ENCODE data around the gene ALDH8A1. TPM values are rescaled to one million over a fixed set of nuclear protein-coding genes. Genes with fewer than 3 reads are reported as not detected.
"Not testable (repeated sequence)": the region's sequence is repeated elsewhere in the genome, so short reads cannot be mapped to it uniquely, and the experiment has no call there.

Gene ALDH8A1
- total RNA-seq, 6 experiments from 2014 or later: not detected

- no peak for TF ChIP-seq CTCF (IDR thresholded peaks at IDR 0.05)
- Mint-ChIP-seq H3K4me1 (ENCODE audit: low read depth) (peaks cover 22% of the 10 kb centered on the region), H3K27me3 (ENCODE audit: insufficient read depth) (no peaks in the 10 kb centered on the region; the same call in 1 of the 2 replicates), H3K36me3 (ENCODE audit: low read depth) (peaks cover 7% of the 10 kb centered on the region; the same call in 1 of the 2 replicates), H3K27ac (no peak overlapping the region), H3K4me3 (no peak overlapping the region), H3K9me3 (no peaks in the 10 kb centered on the region)
- no peak for DNase-seq
Measured at GRCh38 chr6:134902936-134903335, 47.0 kb downstream of the ALDH8A1 start.

GRCh38 chr6:134902074-134902861, 47.6 kb downstream of the ALDH8A1 start:
- H3K27me3 Mint-ChIP-seq (ENCODE audit: insufficient read depth): no peaks in the 10 kb centered on the region; the same call in 1 of the 2 replicates
- H3K27ac Mint-ChIP-seq: no peak overlapping the region
- H3K4me1 Mint-ChIP-seq (ENCODE audit: low read depth): peaks cover 22% of the 10 kb centered on the region
- H3K9me3 Mint-ChIP-seq: no peaks in the 10 kb centered on the region
- no peak for TF ChIP-seq CTCF (IDR thresholded peaks at IDR 0.05)
- H3K4me3 Mint-ChIP-seq: no peak overlapping the region
- no peak for DNase-seq
- H3K36me3 Mint-ChIP-seq (ENCODE audit: low read depth): peaks cover 7% of the 10 kb centered on the region; the same call in 1 of the 2 replicates

- peaks cover 22% of the 10 kb centered on the region for H3K4me1 Mint-ChIP-seq (ENCODE audit: low read depth)
- no peaks in the 10 kb centered on the region for H3K36me3 Mint-ChIP-seq (ENCODE audit: low read depth)
- H3K27ac Mint-ChIP-seq: no peak overlapping the region
- H3K4me3 Mint-ChIP-seq: no peak overlapping the region
- TF ChIP-seq CTCF (IDR thresholded peaks at IDR 0.05): no peak
- DNase-seq: no peak
- no peaks in the 10 kb centered on the region for H3K9me3 Mint-ChIP-seq
- peaks cover 3% of the 10 kb centered on the region for H3K27me3 Mint-ChIP-seq (ENCODE audit: insufficient read depth)
Measured at GRCh38 chr6:134898575-134898974, 51.3 kb downstream of the ALDH8A1 start.

- not testable (repeated sequence) for H3K27me3 Mint-ChIP-seq (ENCODE audit: insufficient read depth); H3K36me3 Mint-ChIP-seq (ENCODE audit: low read depth); DNase-seq; H3K9me3 Mint-ChIP-seq; H3K4me3 Mint-ChIP-seq; H3K27ac Mint-ChIP-seq
- peaks cover 18% of the 10 kb centered on the region for H3K4me1 Mint-ChIP-seq (ENCODE audit: low read depth)
Measured at GRCh38 chr6:134898166-134898565, 51.7 kb downstream of the ALDH8A1 start.

GRCh38 chr6:134896910-134897309, 53.0 kb downstream of the ALDH8A1 start:
- H3K4me3 Mint-ChIP-seq: no peak overlapping the region
- DNase-seq: no peak
- peaks cover 3% of the 10 kb centered on the region for H3K27me3 Mint-ChIP-seq (ENCODE audit: insufficient read depth)
- no peak overlapping the region for H3K27ac Mint-ChIP-seq
- peaks cover 7% of the 10 kb centered on the region for H3K9me3 Mint-ChIP-seq
- H3K4me1 Mint-ChIP-seq (ENCODE audit: low read depth): peaks cover 7% of the 10 kb centered on the region
- H3K36me3 Mint-ChIP-seq (ENCODE audit: low read depth): peaks cover 7% of the 10 kb centered on the region
- no peak for TF ChIP-seq CTCF (IDR thresholded peaks at IDR 0.05)

GRCh38 chr6:134894800-134895199, 55.1 kb downstream of the ALDH8A1 start:
- Mint-ChIP-seq H3K4me1 (ENCODE audit: low read depth) (peaks cover 6% of the 10 kb centered on the region), H3K27ac (no peak overlapping the region), H3K9me3 (peaks cover 11% of the 10 kb centered on the region), H3K4me3 (no peak overlapping the region), H3K27me3 (ENCODE audit: insufficient read depth) (peaks cover 6% of the 10 kb centered on the region), H3K36me3 (ENCODE audit: low read depth) (peaks cover 7% of the 10 kb centered on the region)
- no peak for TF ChIP-seq CTCF (IDR thresholded peaks at IDR 0.05)
- no peak for DNase-seq

Data from HFFc6 (cell line).